GM12872 (cell line): ENCODE measurements around the gene MEGF6.

Experiments used
- CTCF ChIP-seq: IDR thresholded peaks from 3 replicates; pipeline ENCODE4 v1.5.1; 2011; ENCODE audit warnings: low read depth, mild to moderate bottlenecking, low read length, moderate library complexity; ENCODE audit not compliant: insufficient read depth

MEGF6 gene

GRCh38 chr1:3630161-3630611 is 18.9 kb upstream of the MEGF6 start:
- TF ChIP-seq CTCF, result no peak

DNA sequence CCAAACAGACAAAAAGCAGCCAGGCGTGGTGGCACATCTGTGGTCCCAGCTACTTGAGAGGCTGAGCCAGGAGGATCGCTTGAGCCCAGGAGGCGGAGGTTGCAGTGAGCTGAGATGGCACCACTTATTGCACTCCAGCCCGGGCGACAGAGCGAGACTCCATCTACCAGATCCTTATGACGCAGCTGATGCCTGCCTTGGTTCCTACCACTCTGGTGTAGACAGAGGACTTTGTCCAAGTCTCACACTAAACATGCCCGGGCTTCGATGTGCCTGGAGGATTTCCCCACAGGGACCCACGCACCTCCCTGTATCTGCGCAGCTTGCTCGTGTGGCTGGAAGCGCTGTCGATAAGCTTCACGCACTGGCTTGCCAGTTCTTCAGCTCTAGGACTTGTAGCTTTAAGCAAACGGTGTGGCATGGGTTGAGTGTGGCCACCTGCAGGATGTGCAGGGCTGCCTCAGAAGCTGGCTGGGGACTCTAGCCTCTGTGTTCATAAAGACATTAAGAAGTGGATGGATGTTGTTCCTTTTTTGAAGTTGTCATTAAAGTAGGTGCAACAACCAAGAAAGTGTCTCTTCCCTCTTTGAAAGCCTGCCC is 18.4 kb upstream of the MEGF6 start:
- no peak for TF ChIP-seq CTCF

DNA sequence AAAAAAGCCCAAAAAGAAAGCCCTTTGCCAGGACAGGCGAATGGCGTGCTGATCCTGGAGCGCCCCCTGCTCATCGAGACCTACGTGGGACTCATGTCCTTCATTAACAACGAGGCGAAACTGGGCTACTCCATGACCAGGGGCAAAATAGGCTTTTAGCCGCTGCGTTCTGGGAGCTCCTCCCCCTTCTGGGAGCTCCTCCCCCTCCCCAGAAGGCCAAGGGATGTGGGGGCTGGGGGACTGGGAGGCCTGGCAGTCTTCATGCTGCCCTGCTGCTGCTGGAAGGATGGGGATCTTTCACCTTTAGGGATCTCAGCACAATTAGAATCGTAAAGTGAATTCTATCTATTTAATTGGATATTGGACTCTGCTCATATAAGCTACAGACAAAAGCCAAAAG is 17.1 kb upstream of the MEGF6 start:
- no peak for TF ChIP-seq CTCF

- TF ChIP-seq CTCF, result no peak
Observed at GRCh38 chr1:3627515-3628253, 16.4 kb upstream of the MEGF6 start.

GRCh38 chr1:3626025-3626424 is 14.7 kb upstream of the MEGF6 start:
- no peak for TF ChIP-seq CTCF

- no peak for TF ChIP-seq CTCF
Observed at GRCh38 chr1:3625151-3625907, 14.0 kb upstream of the MEGF6 start.
